Esophagus (tissue), 2 donors: ENCODE results near the gene PLCL1. TPM values are rescaled to one million over a fixed set of nuclear protein-coding genes. Genes with fewer than 3 reads are reported as not detected.
"Not testable (repeated sequence)": the region's sequence is repeated elsewhere in the genome, so short reads cannot be mapped to it uniquely, and the experiment has no call there.

Source experiments
- H3K27ac ChIP-seq, 2 donors: one replicate each; pipeline ENCODE4 v1.5.1; 2013; ENCODE audit warnings: low read depth in 2 of 2, mild to moderate bottlenecking in 2 of 2, inconsistent platforms in 1 of 2, low read length in 1 of 2, moderate library complexity in 1 of 2
- H3K27me3 ChIP-seq, 2 donors: one replicate each; pipeline ENCODE4 v1.6.1; 2013; ENCODE audit warnings: low read length in 2 of 2, control low read depth in 1 of 2, mild to moderate bottlenecking in 1 of 2; ENCODE audit not compliant: insufficient read depth in 2 of 2, control insufficient read depth in 1 of 2
- H3K36me3 ChIP-seq, 2 donors: one replicate each; pipeline ENCODE4 v1.6.1; 2013; ENCODE audit warnings: low read length in 1 of 2; ENCODE audit not compliant: control insufficient read depth in 2 of 2, insufficient read depth in 2 of 2
- H3K4me1 ChIP-seq, 2 donors: one replicate each; pipeline ENCODE4 v1.6.1; 2013; ENCODE audit warnings: low read length in 1 of 2; ENCODE audit not compliant: control insufficient read depth in 2 of 2, insufficient read depth in 2 of 2
- H3K4me3 ChIP-seq, 2 donors: one replicate each; pipeline ENCODE4 v1.5.1; 2013; ENCODE audit warnings: low read length in 2 of 2, mild to moderate bottlenecking in 2 of 2, low read depth in 1 of 2, moderate library complexity in 1 of 2
- H3K9me3 ChIP-seq, 2 donors: one replicate each; pipeline ENCODE4 v1.6.1; 2013; ENCODE audit warnings: mild to moderate bottlenecking in 2 of 2, low read depth in 1 of 2, low read length in 1 of 2, moderate library complexity in 1 of 2; ENCODE audit not compliant: control insufficient read depth in 2 of 2, insufficient read depth in 1 of 2
- WGBS, 2 donors: extraction: QIAGEN DNeasy Blood & Tissue Kit; methylation state at CpG; one replicate each; pipeline ENCODE4 v1.1.7; 2013; 5-methylcytosine and 5-hydroxymethylcytosine counted together
- polyA plus RNA-seq, 2 donors: library from polyadenylated mRNA; stranded (reverse); fragments of 200-250 nt; gene quantifications; one replicate each; pipeline ENCODE4 v1.2.3, GENCODE V29; 2013
- donor health status: healthy with polysubstance abuse.
- donor health status: Bipolar disorder and iron deficiency.

PLCL1 gene
- polyA plus RNA-seq, 2 donors: 0.20 to 0.59 TPM

DNA sequence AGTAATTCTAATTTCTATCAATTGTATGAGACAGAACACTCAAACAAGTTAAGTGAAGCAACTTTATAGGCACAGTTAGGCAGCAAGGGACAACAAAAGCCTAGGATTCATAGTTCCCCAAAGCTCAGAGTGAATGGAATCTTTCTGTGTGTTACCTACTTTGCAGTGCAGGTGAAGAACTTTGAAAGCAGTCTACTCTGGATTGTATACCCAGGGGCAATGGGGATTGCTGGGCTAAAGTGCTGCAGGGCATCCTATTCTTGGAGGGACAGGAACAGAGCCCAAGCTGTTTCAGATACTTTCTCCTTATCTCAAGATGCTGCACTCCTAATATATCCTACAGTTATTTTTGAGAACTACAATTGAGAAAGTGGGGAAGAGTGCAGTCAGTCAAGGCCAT, 207.6 kb downstream of the PLCL1 start:
- no peaks in the 10 kb centered on the region for H3K9me3 ChIP-seq
- no peaks in the 10 kb centered on the region for H3K4me1 ChIP-seq
- H3K27me3 ChIP-seq: no peaks in the 10 kb centered on the region
- H3K36me3 ChIP-seq: no peaks in the 10 kb centered on the region
- H3K27ac ChIP-seq: no peak overlapping the region
- no peak overlapping the region for H3K4me3 ChIP-seq

DNA sequence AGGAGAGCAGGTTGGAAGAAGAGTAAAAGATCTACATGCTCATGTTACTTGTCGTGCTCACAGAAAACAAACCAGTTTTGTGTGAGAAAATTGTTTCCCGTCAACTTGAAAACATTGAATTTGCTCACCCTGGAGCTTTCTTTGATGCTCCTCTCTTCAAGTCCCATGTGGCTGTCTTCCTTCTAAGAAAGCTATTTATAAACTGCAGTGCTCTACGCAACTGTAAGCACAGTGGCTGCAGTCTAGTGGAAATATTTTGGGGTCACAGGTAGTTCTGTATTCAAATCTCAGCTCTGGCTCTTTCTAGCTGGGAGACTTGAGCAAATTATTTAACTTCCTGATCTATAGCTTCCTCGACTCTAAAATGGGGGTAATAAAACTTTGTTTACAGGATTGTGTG, 211.8 kb downstream of the PLCL1 start:
- no peaks in the 10 kb centered on the region for H3K36me3 ChIP-seq
- WGBS, 2 donors: 65% methylated on average over 4 of the region's 4 CpGs
- no peaks in the 10 kb centered on the region for H3K27me3 ChIP-seq
- no peaks in the 10 kb centered on the region for H3K9me3 ChIP-seq
- no peak overlapping the region for H3K4me3 ChIP-seq
- no peak overlapping the region for H3K27ac ChIP-seq
- H3K4me1 ChIP-seq: no peaks in the 10 kb centered on the region

DNA sequence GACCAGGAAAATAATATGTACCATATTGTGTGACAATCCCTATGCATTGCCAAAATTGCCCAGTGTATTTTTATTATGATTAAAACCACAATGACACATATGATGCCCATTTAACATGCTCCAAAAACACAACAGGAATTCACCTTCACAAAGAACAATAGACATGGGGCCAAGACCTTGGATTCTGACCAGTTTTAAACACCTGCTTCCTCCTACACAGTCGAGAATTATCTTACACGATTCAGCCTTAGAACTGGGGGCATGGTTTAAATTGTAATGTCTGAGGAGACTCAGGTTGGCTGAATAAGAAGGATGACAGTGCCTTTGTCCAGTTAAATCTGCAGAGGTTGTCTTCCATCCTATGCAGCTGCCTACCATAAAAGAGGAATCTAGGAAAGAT, 212.7 kb downstream of the PLCL1 start:
- Histone ChIP-seq H3K27me3 (no peaks in the 10 kb centered on the region), H3K9me3 (no peaks in the 10 kb centered on the region), H3K4me1 (no peaks in the 10 kb centered on the region), H3K36me3 (no peaks in the 10 kb centered on the region), H3K4me3 (no peak overlapping the region), H3K27ac (no peak overlapping the region)
- 48 to 53% methylated on average over 2 of the region's 2 CpGs for WGBS, 2 donors

DNA sequence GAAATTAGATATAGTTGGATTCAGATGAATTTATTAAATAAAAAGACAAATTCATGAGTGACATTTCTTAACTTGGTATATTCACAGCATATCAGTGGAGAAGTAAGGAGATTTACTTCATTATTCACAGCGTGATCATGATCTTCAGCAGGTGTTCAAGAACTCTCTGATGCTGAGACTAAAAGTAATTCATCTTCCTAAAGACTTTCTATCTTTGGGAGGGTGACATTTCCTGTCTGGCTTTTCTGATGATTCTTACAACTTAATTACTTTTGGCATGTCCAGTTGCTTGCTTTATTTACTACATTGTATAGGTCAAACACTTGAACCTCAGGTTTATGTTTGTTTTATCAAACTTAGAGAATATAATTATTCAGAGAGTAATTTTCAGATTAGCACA, 224.6 kb downstream of the PLCL1 start:
- no peaks in the 10 kb centered on the region for H3K36me3 ChIP-seq
- no peaks in the 10 kb centered on the region for H3K9me3 ChIP-seq
- no peak overlapping the region for H3K27ac ChIP-seq
- H3K27me3 ChIP-seq: no peaks in the 10 kb centered on the region
- no peaks in the 10 kb centered on the region for H3K4me1 ChIP-seq
- 53 to 58% methylated on average over 1 of the region's 1 CpG for WGBS, 2 donors
- H3K4me3 ChIP-seq: no peak overlapping the region

DNA sequence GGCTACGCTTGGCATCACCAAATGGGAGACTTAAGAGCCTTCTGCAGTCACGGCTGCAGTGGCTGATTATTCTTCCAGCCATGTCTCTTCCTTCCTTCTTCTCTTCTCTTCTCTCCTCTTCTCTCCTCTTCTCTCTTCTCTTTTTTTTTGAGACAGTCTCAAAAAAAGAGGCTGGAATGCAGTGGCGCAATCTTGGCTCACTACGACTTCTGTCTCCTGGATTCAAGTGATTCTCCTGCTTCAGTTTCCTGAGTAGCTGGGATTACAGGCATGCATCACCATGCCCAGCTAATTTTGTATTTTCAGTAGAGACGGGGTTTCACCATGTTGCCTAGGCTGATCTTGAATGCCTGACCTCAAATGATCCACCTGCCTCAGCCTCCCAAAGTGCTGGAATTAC, 225.2 kb downstream of the PLCL1 start:
- H3K27me3 ChIP-seq, H3K27ac ChIP-seq, H3K4me3 ChIP-seq, H3K4me1 ChIP-seq, H3K9me3 ChIP-seq, H3K36me3 ChIP-seq: not testable (repeated sequence)
- 69 to 87% methylated on average over 5 of the region's 5 CpGs for WGBS, 2 donors

DNA sequence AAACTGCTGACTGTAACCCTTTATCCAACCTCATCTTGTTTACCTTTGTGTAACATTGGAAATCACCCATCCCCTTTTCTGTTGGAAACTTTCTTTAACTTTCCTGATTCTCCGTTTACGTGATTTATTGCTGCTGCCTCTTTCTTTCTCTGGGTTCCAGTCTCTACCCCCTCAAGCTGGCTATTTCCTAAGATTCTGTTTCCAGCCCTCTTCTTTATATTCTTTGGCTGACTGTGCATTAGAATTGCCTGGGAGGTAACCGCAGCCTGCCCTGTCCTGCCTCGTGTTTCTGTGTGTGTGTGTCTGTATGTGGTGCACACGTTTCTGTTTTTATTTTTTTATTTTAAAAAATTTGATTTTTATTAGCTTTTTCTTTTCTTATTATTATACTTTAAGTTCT, 229.2 kb downstream of the PLCL1 start:
- Histone ChIP-seq H3K36me3 (no peaks in the 10 kb centered on the region), H3K4me3 (no peak overlapping the region), H3K27me3 (no peaks in the 10 kb centered on the region), H3K4me1 (no peaks in the 10 kb centered on the region), H3K9me3 (no peaks in the 10 kb centered on the region), H3K27ac (no peak overlapping the region)
- 77 to 81% methylated on average over 5 of the region's 5 CpGs for WGBS, 2 donors

DNA sequence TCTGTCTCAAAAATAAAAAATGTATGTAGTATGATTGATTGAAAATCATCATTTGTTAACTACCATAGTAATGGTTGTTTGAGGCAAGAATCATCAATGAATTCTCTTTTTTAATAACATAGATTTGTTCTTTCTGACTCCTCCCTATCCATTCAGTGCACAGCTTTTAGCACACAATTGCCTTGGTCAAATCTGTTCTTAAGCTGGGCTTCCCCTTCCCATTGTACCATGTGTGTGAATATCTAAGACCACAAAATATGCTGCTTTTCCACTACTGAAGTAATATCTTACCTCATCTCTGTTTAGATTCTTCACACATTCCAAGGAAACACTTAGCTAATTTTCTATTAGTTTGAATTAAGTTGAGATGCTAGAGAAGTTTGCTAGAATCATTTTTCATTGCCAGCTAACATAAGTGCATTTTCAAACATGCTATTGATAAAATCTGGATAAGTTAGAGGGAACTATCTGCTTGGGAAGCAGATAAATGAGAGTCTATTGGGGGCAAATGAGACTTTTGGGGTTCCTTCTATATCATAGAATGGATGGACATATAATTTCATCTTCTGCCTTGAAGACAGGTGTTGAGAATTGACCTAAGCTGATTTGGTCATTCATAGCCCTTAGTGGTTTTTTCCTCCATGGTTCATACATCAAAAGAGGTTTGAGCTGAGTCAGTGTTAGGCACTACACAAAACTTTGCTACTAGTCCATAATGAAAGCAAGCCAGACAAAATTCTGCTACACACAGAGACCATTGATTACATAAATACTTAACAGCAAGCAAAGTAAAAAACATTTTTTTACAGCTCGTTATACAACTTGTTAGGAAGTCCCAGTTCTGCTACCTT, 231.9 kb downstream of the PLCL1 start:
- H3K9me3 ChIP-seq: no peaks in the 10 kb centered on the region
- 0 to 40% methylated on average over 1 of the region's 1 CpG for WGBS, 2 donors
- H3K4me1 ChIP-seq: no peaks in the 10 kb centered on the region
- no peak overlapping the region for H3K4me3 ChIP-seq
- H3K36me3 ChIP-seq: no peaks in the 10 kb centered on the region
- no peaks in the 10 kb centered on the region for H3K27me3 ChIP-seq
- H3K27ac ChIP-seq: no peak overlapping the region

DNA sequence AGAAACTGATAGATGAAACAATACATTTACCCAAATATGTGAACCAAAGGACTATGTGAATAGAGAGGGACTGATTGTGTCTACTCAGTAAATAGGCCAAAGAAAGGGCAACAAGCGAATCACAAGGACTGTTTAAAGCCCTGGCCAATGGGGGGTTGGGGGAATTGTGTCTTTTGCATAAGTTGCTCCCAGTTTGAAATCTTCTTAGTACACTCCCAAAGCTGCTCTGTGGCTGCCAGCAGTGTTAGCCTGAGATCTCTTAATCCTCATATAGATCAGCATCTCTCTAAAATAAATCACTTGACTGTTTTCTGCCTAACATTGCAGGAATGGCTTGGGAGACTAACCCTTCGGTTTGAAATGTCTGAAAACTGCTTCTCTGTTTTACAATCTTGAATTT, 236.4 kb downstream of the PLCL1 start:
- Histone ChIP-seq H3K27ac (no peak overlapping the region), H3K4me3 (no peak overlapping the region), H3K27me3 (no peaks in the 10 kb centered on the region), H3K4me1 (no peaks in the 10 kb centered on the region), H3K9me3 (no peaks in the 10 kb centered on the region), H3K36me3 (no peaks in the 10 kb centered on the region)
- WGBS, 2 donors: 63 to 71% methylated on average over 2 of the region's 2 CpGs

DNA sequence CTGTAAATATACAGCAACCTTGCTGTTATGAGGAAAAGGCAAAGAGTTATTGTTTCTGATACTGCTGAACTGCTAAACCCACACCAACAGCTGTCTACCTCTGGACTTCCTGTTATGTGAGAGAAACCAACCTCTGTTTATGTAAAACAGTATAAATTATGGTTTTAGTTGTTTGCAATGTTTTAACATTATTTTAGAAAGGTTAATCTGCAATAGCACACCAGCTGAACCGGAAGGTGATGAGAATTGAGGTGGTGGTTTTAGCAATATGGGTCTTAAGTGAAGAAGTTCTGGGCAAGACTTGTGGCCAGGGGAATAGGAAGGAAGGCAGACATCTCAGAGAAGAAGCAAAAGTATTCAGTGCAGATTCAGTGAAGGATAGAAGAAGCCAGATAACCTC, 237.8 kb downstream of the PLCL1 start:
- Histone ChIP-seq H3K27ac (no peak overlapping the region), H3K4me3 (no peak overlapping the region), H3K9me3 (no peaks in the 10 kb centered on the region), H3K36me3 (no peaks in the 10 kb centered on the region), H3K4me1 (no peaks in the 10 kb centered on the region), H3K27me3 (no peaks in the 10 kb centered on the region)
- 33 to 40% methylated on average over 1 of the region's 1 CpG for WGBS, 2 donors

DNA sequence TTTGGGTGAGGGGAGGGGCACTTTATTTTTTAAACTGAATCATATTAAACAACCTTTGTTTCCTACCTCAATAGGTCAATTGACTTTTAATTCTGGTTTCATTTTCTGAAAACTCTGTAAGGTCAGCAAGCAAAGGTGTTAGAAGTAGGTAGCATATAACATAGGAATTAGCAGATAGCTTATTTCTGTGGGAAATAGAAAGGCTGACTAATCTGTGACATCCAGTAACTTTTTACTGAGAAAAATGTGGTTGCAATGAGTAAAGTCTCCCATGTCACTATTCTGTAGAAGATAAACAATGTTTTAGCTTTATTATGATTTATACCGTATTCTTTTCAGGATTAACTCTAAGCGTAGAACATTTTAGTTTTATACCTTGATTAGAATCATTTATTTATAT, 240.4 kb downstream of the PLCL1 start:
- no peak overlapping the region for H3K27ac ChIP-seq
- no peaks in the 10 kb centered on the region for H3K27me3 ChIP-seq
- H3K4me1 ChIP-seq: no peaks in the 10 kb centered on the region
- H3K9me3 ChIP-seq: no peaks in the 10 kb centered on the region
- 80 to 83% methylated on average over 2 of the region's 2 CpGs for WGBS, 2 donors
- H3K4me3 ChIP-seq: no peak overlapping the region
- H3K36me3 ChIP-seq: no peaks in the 10 kb centered on the region
